GM18505 (cell line): ENCODE measurements around the gene TPP1.

ENCODE experiments used
- ATAC-seq: cut with Tn5 transposase; IDR thresholded peaks from one replicate; pipeline ENCODE4 v1.9.1; 2021; ENCODE audit not compliant: unreplicated experiment
- POLR2A ChIP-seq: IDR thresholded peaks from 4 replicates; pipeline ENCODE4 v1.6.1; 2011; ENCODE audit warnings: borderline replicate concordance; ENCODE audit not compliant: insufficient read depth, insufficient read length; ENCODE audit errors: extremely low read depth

TPP1 gene

DNA sequence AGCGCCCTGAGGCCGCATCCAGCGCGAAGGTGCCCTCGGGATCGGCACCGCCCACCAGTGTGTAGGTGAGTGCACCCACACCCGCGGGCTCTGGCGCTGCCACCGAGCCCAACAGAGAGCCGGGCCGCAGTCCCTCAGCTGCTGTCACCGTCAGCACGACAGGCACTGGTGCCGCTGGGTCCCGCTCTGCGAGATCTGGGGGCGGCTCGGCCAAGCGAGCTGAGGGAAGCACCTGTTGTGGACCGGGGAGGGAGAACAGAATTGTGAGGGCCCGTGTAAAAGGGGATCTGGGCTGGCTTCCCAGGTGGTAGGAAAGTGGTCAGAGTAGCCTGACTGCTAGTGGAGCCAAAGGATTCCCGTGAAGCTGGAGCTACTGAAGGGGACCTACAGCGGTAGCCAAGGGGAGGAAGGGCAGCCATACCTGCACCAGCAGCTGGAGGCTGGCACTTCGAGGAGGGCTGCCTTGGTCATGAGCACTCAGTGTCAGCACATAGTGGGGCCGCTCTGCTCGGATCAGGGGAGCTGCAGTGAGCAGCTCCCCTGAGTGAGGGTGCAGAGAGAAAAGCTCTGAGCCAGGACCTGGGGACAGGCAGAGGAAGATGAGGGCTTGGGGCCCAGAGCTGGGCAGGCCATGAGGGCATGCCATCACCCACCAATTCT lies 11.5 kb upstream of the TPP1 start:
- TF ChIP-seq POLR2A: no peak
- ATAC-seq: no peak

DNA sequence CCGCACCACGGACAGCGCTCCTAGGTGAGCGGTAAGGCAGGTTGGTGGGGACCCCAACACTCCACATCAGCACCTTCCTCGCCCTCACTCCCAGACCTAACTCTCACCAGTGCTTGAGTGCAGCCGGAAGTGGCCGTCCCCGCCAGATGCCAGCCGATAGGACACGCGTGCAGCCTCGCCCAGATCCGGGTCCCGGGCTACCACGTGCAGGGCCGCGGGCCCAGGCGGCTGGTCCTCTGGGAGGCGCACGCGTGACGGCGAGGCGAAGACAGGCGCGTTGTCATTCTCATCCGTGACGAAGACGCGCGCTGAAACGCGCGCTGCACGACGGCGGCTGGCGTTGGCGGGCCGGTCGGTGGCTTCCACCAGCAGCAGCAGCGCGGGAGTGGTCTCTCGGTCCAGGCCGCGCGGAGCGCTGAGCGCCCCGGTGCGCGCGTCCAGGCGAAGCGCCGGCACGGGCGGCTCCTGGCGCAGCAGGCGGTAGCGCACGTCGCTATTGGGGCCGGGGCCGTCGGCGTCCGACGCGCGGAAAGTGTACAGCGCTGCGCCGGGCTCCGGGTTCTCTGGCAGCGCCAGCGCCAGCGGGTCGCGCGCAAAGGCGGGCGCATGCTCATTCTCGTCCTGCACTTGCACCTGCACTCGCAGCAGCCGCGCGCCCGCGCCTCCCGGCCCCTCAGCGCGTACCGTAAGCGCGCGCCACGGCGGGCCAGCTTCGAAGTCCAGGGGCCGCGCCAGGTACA lies 10.8 kb upstream of the TPP1 start:
- no peak for ATAC-seq

DNA sequence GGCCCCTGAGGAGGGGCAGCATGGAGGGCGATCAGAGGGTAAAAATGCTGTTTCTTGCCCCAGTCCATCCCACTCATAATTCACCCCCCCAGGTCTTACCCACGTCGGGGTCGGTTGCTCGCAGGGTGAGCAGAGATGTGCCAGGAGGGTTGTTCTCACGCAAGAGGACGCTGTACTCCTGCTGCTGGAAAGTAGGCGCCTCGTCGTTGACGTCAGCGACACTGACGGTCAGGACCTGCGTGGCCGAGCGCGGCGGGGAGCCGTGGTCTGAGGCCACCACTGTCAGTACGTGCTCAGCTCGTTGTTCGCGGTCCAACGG lies 10.3 kb upstream of the TPP1 start:
- no peak for ATAC-seq
- TF ChIP-seq POLR2A: no peak

More for the DNA sequence above, 10.8 kb upstream of the TPP1 start:
- no peak for TF ChIP-seq POLR2A

DNA sequence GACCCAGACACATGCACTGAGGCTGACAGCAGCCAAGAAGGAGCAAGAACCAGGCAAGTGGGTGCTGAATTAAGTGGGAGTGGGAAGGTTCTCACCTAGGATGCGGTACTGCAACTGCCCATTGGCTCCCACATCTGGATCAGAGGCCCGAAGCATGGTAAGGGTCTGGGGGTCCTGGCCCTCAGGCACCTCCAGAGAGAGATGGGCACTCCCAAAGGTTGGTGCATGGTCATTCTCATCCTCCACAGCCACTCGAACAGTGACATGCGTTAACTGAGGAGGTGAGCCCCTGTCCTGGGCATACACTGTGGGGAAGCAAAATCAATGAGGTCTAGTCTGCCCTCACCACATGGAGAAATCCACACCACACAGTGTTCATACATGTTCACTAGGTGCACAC lies 9.3 kb upstream of the TPP1 start:
- no peak for TF ChIP-seq POLR2A
- no peak for ATAC-seq

DNA sequence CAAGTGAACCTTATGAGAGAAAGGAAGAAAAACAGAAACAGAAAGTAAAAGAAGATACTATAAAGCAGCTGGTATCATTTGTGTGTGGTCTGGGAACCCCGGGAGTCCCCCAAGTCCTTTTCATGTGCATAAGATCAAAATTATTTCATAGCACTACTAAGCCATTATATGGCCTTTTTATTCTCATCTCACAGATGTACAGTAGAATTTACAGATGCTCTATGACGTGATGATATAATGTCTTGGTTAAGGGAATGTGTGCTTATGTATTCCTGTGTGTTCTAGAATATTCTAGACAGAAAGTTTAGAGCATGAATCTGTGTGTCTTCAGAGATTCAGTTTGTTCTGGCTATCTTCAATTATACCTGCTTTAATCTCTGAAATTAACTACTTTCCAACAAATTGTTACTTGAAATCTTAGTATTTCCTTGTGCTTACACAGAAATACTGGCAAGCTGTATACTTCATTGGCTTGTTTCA lies 8.6 kb upstream of the TPP1 start:
- peak; percentile 65 for ATAC-seq
- no peak for TF ChIP-seq POLR2A

DNA sequence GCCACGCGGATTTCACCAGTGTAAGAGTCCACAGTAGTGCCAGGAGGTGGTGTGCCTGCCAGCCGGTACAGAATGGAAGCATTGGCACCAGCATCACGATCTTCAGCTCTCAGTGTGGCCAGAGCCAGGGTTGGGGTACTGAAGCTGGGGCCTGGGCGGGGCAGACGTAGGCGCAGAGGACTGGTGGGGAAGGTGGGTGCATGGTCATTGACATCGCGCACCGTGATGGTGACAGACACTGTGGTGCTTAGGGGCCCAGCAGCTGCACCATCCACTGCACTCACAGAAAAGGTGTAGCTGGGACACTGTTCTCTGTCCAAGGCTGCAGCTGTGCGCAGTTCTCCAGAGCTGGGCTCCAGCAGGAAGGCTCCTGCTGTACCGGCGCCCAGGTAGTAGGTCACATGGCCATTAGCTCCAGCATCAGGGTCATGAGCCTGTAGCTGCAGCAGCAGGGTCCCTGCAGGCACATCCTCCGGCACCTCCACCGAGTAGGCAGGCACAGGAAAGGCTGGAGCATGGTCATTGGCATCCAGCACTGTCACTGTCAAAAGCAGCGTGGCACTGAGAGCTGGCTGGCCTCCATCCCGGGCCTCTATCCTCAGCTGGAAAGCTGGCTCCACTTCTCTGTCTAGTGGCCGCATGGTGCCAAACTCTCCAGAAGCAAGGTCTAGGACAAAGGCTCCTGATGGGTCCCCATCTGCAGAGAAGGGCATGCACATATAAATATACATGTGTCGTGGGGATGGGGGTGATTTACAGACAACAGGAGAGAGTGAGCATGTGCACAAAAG lies 7.9 kb upstream of the TPP1 start:
- ATAC-seq: peak; percentile 8
- TF ChIP-seq POLR2A: no peak

DNA sequence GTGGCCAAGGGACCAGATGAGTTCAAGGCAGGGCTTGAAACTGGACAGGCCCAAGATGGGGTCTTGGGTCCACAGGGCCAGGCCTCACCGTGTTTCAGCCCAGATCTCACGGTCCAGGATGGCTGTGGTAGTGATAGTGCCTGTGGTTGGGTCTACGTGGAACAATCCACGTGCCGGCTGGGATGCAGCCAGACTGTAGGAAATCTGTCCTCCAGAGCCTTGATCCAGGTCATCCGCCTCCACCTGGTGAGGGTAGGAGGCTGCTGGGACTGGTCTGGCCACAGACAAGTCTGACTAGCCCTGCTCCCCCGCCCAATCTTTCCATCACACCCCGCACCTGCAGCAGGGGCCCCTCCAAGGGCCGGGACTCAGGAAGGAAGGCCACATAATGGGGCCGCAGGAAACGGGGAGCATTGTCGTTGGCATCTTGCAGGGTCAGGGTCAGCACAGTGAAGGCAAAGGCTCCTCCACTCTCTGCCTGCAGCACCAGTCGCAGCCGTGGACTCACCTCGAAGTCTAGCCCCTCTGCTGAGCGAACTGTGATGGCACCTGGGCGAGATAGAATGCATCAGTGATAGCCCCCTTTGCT lies 6.7 kb upstream of the TPP1 start:
- no peak for TF ChIP-seq POLR2A
- no peak for ATAC-seq

DNA sequence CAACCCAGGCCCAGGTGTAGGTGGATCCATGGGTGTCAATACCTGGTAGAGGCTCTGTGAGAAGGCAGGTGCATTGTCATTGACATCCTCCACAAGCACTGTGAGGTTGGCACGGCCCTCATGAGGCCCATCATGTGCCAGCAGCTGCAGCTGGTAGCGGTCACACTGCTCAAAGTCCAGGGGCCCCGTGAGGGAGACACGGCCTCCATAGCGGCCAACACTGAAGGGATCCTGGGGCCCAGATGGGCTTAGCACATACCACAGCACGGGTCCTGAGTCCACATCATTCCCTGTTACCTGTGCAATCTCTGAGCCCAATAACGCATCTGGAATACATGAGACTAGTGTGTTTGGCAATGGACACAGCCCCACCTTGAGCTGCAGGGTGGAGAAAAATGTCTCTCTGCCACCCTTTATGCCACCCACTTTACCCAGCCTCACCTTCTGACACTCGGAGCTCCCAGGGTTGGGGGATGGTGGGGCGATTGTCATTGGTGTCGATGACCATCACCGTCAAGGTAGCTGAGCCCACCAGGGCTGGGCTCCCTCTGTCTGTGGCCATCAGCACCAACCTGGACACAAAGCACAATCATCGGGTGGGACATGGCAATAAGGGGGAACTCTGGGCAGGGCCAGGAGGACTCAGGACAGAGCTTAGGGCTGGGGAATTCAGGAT lies 6.1 kb upstream of the TPP1 start:
- no peak for TF ChIP-seq POLR2A
- ATAC-seq: no peak

DNA sequence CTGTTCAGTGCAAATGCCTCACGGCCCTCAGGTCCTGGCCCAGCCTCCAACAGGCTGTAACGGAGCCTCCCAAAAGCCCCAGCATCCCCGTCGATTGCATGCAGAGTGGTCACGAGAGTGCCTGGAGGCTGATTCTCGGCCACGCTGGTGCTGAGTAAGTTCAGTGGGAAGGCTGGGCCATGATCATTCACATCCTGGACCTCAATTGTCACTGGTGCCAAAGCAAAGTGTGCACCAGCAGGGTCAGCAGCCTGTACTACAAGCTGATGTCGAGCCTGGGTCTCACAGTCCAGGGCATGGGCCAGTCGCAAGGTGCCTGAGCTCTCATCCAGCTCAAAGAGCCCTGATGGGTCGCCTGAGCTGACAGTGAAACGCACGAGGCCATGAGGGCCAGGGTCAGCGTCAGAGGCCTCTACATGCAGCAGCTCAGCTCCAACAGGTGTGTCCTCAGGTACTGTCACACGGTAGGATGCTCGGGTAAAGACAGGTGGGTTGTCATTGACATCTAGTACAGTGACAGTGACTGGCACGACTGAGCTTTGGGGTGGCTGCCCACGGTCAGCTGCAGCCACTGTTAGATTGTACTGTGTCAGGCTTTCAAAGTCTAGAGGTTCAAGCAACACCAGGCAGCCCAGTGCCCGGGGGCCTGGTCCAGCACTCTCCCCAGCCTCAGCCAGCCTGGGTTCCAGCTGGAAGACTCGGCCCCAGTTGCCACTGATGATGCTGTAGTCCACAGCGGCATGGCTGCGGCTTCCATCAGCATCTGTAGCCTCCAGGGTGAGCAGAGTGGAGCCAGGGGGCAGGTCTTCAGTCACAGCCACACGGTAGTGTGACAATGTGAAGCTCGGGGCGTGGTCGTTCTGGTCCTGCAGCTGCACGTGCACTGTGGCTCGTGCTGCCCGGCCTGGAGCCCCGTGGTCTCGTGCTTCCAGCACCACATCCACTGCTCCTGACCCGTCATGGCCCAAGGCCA lies 4.5 kb upstream of the TPP1 start:
- no peak for TF ChIP-seq POLR2A
- ATAC-seq: no peak

DNA sequence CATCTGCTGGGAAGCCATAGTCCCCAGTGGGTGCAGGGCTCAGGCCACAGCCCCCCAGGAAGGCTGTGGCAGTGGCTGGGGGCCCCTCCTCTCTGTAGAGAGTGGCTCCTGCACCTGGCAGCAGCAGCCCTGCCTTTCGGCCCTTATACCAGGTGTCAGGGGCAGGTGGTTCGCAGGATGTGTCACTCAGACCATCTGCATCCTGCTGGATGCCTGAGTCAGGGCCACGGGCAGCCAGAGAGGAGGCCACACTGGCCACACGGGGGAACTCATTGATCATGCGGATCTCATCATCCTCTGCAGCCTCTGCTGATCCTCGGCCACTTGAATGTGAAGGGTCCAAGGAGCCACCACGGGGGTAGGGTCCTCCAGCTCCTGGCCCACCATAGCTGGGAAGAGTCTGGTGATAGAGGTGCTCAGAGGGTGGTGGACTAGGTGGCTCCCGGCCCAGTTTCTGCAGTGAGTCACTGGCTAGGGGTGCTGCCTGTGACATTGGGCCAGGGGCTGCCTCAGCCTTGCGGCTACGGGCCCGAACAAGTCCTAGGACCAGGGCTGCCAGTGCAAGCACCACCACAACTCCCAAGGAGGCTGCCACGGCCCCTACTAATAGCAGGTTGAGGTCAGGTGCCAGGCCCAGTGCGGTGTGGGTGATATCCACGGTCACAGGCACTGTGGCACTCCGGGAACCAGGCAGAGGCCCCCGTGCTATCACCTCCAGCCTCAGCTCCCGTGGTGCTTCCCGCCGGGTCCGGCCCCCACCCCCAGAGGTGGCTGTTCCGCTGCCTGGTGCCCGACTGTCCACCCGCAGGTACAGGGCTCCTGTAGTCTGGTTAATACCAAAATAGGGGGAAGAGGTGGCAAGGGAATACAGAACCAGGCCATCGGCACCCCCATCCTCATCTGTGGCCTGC lies 3.3 kb upstream of the TPP1 start:
- no peak for TF ChIP-seq POLR2A
- no peak for ATAC-seq

DNA sequence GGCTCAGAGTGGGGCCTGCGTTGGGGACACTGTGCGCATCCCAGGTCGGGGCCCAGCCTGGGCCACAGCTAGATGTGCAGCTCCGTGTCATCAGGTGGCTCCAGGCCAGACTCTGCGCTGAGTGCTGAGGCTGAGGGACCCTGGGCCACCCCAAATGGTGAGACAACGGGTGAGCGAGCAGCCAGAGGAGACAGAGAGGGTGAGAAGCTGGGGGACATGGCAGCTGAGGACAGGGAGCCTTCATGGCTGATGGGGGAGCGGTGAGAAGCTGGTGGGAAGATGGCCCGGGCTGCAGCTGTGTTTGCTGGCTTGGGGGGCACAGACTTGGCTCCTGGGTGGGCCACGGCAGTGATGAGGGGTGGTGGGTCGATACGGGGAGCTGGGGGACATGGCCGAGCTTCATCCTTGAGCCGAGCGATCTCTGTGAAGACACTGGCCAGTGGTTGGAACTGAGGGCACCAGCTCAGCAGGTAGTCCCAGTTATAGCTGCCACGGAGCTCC lies 2.5 kb upstream of the TPP1 start:
- no peak for ATAC-seq
- no peak for TF ChIP-seq POLR2A
